HEK293T (cell line): ENCODE results near the gene HNMT.

ENCODE experiments used
- ARNT ChIP-seq: fragments of 450-650 bp; IDR thresholded peaks from 2 replicates; pipeline ENCODE4 v1.6.1; 2017; ENCODE audit warnings: mild to moderate bottlenecking
- BHLHE40 ChIP-seq: fragments of 450-650 bp; IDR thresholded peaks from 2 replicates; pipeline ENCODE4 v1.6.1; 2016; ENCODE audit warnings: mild to moderate bottlenecking, moderate library complexity, borderline replicate concordance
- FOXA1 ChIP-seq: fragments of 450-650 bp; IDR thresholded peaks from 2 replicates; pipeline ENCODE4 v1.6.1; 2016; ENCODE audit warnings: mild to moderate bottlenecking
- FOXK2 ChIP-seq: fragments of 450-650 bp; IDR thresholded peaks from 2 replicates; pipeline ENCODE4 v1.6.1; 2016; ENCODE audit warnings: mild to moderate bottlenecking
- FOXM1 ChIP-seq: fragments of 450-650 bp; IDR thresholded peaks from 2 replicates; pipeline ENCODE4 v1.6.1; 2017; ENCODE audit warnings: mild to moderate bottlenecking, borderline replicate concordance
- HDGF ChIP-seq: fragments of 450-650 bp; IDR thresholded peaks from 2 replicates; pipeline ENCODE4 v1.6.1; 2017; ENCODE audit warnings: antibody characterized with exemption, borderline replicate concordance
- LEF1 ChIP-seq: fragments of 450-650 bp; IDR thresholded peaks from 2 replicates; pipeline ENCODE4 v1.6.1; 2017; ENCODE audit warnings: mild to moderate bottlenecking, borderline replicate concordance
- NFRKB ChIP-seq: fragments of 450-650 bp; IDR thresholded peaks from 2 replicates; pipeline ENCODE4 v1.6.1; 2016; ENCODE audit warnings: mild to moderate bottlenecking, moderate library complexity
- PKNOX1 ChIP-seq: fragments of 450-650 bp; IDR thresholded peaks from 2 replicates; pipeline ENCODE4 v1.6.1; 2016
- SP1 ChIP-seq: fragments of 450-650 bp; IDR thresholded peaks from 2 replicates; pipeline ENCODE4 v1.6.1; 2017
- ZNF384 ChIP-seq: fragments of 450-650 bp; IDR thresholded peaks from 2 replicates; pipeline ENCODE4 v1.6.1; 2016

- TF ChIP-seq BHLHE40 (no peak), ZNF384 (no peak), NFRKB (no peak), LEF1 (no peak), FOXK2 (no peak), SP1 (no peak), PKNOX1 (no peak), HDGF (no peak), ARNT (no peak), FOXM1 (no peak), FOXA1 (no peak)
Observed at GRCh38 chr2:137935591-137935990, 28.7 kb upstream of the HNMT start.
